ENCODE results near the gene SHANK3. TPM values are rescaled to one million over a fixed set of nuclear protein-coding genes. Genes with fewer than 3 reads are reported as not detected.

Gene SHANK3
- total and polyA plus RNA-seq, 2 experiments from 2014 or later: 3.3 to 14.4 TPM

- Histone ChIP-seq H3K4me3 (no peak overlapping the region), H3K4me1 (ENCODE audit: low read depth) (peaks cover 4% of the 10 kb centered on the region), H3K9me3 (ENCODE audit: low read depth) (no peaks in the 10 kb centered on the region), H3K27ac (no peak overlapping the region), H3K36me3 (no peaks in the 10 kb centered on the region), H3K27me3 (peaks cover 11% of the 10 kb centered on the region)
- no peak for DNase-seq (ENCODE audit: low read depth in 1 of 2, low spot score in 1 of 2)
- no peak for TF ChIP-seq CTCF (IDR thresholded peaks at IDR 0.05; ENCODE audit: low read depth, low read length)
These were observed 40.4 kb downstream of the SHANK3 start for GRCh38 chr22:50713008-50713385.

- no peak for DNase-seq (ENCODE audit: low read depth in 1 of 2, low spot score in 1 of 2)
These were observed 41.0 kb downstream of the SHANK3 start for GRCh38 chr22:50713571-50714056.

GRCh38 chr22:50714150-50714549 is 41.5 kb downstream of the SHANK3 start:
- no peak for DNase-seq (ENCODE audit: low read depth in 1 of 2, low spot score in 1 of 2)
- Histone ChIP-seq H3K27me3 (peaks cover 22% of the 10 kb centered on the region), H3K36me3 (no peaks in the 10 kb centered on the region), H3K4me3 (no peak overlapping the region), H3K4me1 (ENCODE audit: low read depth) (peaks cover 4% of the 10 kb centered on the region), H3K9me3 (ENCODE audit: low read depth) (no peaks in the 10 kb centered on the region), H3K27ac (no peak overlapping the region)
- TF ChIP-seq CTCF (IDR thresholded peaks at IDR 0.05; ENCODE audit: low read depth, low read length): no peak

More at GRCh38 chr22:50713571-50714056, 41.0 kb downstream of the SHANK3 start:
- Histone ChIP-seq H3K27me3 (peaks cover 17% of the 10 kb centered on the region), H3K9me3 (ENCODE audit: low read depth) (no peaks in the 10 kb centered on the region), H3K36me3 (no peaks in the 10 kb centered on the region), H3K4me1 (ENCODE audit: low read depth) (peaks cover 4% of the 10 kb centered on the region), H3K27ac (no peak overlapping the region), H3K4me3 (no peak overlapping the region)
- TF ChIP-seq CTCF (IDR thresholded peaks at IDR 0.05; ENCODE audit: low read depth, low read length): no peak

- H3K36me3 ChIP-seq: no peaks in the 10 kb centered on the region
- no peak for TF ChIP-seq CTCF (IDR thresholded peaks at IDR 0.05; ENCODE audit: low read depth, low read length)
- no peak for DNase-seq (ENCODE audit: low read depth in 1 of 2, low spot score in 1 of 2)
- peaks cover 28% of the 10 kb centered on the region for H3K27me3 ChIP-seq
- H3K9me3 ChIP-seq (ENCODE audit: low read depth): no peaks in the 10 kb centered on the region
- no peak overlapping the region for H3K4me3 ChIP-seq
- H3K4me1 ChIP-seq (ENCODE audit: low read depth): peaks cover 4% of the 10 kb centered on the region
- H3K27ac ChIP-seq: no peak overlapping the region
These were observed 42.1 kb downstream of the SHANK3 start for GRCh38 chr22:50714631-50715179.

- Histone ChIP-seq H3K9me3 (ENCODE audit: low read depth) (no peaks in the 10 kb centered on the region), H3K4me3 (no peak overlapping the region), H3K27me3 (peaks cover 33% of the 10 kb centered on the region), H3K4me1 (ENCODE audit: low read depth) (peaks cover 4% of the 10 kb centered on the region), H3K27ac (no peak overlapping the region), H3K36me3 (no peaks in the 10 kb centered on the region)
- TF ChIP-seq CTCF (IDR thresholded peaks at IDR 0.05; ENCODE audit: low read depth, low read length): no peak
- no peak for DNase-seq (ENCODE audit: low read depth in 1 of 2, low spot score in 1 of 2)
These were observed 42.6 kb downstream of the SHANK3 start for GRCh38 chr22:50715250-50715649.

Measured in cardiac muscle cell (in vitro differentiated cells and primary cell).